Cardiac muscle cell (in vitro differentiated cells and primary cell): ENCODE data around the gene MUSTN1. TPM values are rescaled to one million over a fixed set of nuclear protein-coding genes. Genes with fewer than 3 reads are reported as not detected.

Source experiments
- DNase-seq, 2 donors: peaks; one replicate each; pipeline versions ENCODE4 v3.0.0 to v3.0.0-alpha.2; 2010 to 2017; ENCODE audit warnings: low read depth in 1 of 2, low spot score in 1 of 2
- H3K27ac ChIP-seq: fragments of 200-600 bp; sonication (generic); 2 replicates; pipeline ENCODE4 v1.5.1; 2016
- H3K27me3 ChIP-seq: fragments of 200-600 bp; sonication (generic); 2 replicates; pipeline ENCODE4 v1.6.0; 2016; ENCODE audit warnings: control low read depth
- H3K36me3 ChIP-seq: fragments of 200-600 bp; sonication (generic); 2 replicates; pipeline ENCODE4 v1.5.1; 2016; ENCODE audit warnings: control low read depth
- H3K4me1 ChIP-seq: fragments of 200-600 bp; sonication (generic); 2 replicates; pipeline ENCODE4 v1.8.1; 2017; ENCODE audit warnings: low read depth, mild to moderate bottlenecking, mixed run types
- H3K4me3 ChIP-seq: fragments of 200-600 bp; sonication (generic); 2 replicates; pipeline ENCODE4 v1.5.1; 2016; ENCODE audit warnings: mild to moderate bottlenecking
- H3K9me3 ChIP-seq: fragments of 200-600 bp; sonication (generic); 2 replicates; pipeline ENCODE4 v1.5.1; 2017; ENCODE audit warnings: low read depth, mild to moderate bottlenecking, control low read depth
- CTCF ChIP-seq: IDR thresholded peaks from 2 replicates; pipeline ENCODE4 v1.5.1; 2012; ENCODE audit warnings: low read depth, mild to moderate bottlenecking, low read length
- polyA plus RNA-seq: library from polyadenylated mRNA; unstranded; fragments of >200 nt; fragmentation: Nextera tagmentation; extraction: Ambion mirVana; gene quantifications from 2 replicates; pipeline ENCODE4 v1.2.1, GENCODE V29; 2016
- total RNA-seq: library from RNA; depleted of rRNA; stranded (reverse); fragments of >200 nt; gene quantifications from 2 replicates; pipeline ENCODE4 v1.2.3, GENCODE V29; 2016

MUSTN1 gene
- total and polyA plus RNA-seq, 2 experiments from 2014 or later = not detected

DNA sequence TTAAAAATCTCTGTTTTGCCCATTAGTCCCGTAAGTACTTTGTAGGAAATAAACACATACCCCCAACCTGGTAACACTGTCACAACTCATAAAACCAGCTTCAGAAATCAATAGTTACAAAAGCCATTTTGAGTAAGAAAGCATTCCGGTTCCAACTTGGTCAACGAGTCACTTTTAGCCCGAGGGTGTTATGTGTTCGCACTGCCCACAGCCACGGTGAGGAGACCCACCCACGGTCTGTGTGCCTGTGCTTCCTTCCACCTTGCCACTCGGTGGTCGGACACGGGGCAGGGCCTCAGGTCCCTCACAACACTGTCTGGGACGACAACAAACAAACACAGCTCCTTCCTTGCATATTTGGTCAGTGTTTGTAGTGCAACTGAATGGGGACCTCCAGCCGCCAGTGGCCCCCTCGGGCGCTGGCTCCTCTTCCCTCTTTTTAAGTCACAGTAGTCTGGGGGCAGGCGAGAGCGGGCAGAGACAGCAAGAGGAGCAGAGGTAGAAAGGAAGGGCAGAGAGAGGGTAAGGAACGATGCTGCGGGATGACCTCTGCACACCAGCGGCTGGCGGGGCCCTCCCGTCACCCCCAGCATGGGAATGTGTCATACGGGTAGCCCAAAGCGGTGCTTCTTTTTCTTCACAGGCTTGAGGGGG, 5.2 kb upstream of the MUSTN1 start:
- no peaks in the 10 kb centered on the region for H3K27me3 ChIP-seq
- no peak for DNase-seq
- no peaks in the 10 kb centered on the region for H3K36me3 ChIP-seq
- no peak overlapping the region for H3K4me3 ChIP-seq
- no peaks in the 10 kb centered on the region for H3K9me3 ChIP-seq
- no peak overlapping the region for H3K27ac ChIP-seq
- no peak for TF ChIP-seq CTCF
- no peaks in the 10 kb centered on the region for H3K4me1 ChIP-seq

DNA sequence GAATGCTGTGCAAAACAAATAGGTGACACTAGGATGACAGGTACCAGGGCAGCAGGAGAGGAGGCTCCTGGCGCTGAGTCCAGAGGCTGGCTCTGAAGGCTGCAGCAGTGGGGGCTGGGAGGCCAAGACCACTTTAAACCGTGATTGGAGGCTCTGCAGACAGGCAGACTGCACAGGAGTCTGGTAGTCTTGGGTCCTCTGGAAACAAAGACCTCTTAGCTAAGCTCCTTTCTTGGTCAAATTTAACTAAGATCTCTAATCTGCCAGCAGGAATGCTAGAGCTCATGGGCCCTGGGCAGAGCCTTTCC, 4.4 kb upstream of the MUSTN1 start:
- no peaks in the 10 kb centered on the region for H3K4me1 ChIP-seq
- TF ChIP-seq CTCF = no peak

DNA sequence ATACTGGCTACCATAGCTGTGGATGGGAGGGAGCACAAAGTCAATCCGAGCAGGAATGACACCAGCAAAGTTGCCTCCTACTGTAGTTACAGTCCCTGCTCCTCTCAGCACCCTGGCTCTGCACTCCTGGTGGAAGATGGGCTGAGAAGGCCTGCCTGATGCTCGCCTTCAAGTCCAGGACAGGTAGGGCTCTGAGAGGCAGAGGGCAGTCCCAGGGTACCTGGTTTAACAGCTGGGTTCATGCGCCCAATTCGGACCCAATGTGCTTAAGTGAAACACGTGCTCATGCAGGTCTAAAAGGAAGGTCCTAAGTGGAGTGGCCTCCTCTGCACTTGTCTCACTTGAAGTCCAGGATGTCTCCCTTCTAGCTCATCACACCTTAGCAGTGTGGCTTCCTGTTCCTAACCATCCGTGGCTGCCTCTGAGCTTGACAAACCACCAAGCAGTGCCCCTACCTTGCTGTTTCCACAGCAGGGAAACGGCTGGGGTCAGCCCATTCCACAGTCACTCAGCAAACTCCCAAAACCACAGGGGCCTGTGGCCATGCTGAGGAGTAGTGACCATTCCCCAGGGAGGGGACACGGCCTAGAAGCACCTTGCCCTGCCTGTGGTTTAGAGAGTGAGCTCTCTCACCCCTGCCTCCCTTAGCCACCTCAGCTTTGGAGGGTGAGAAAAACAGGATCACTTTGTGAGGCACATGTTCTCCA, 3.9 kb upstream of the MUSTN1 start:
- no peak for DNase-seq
- Histone ChIP-seq H3K27ac (no peak overlapping the region), H3K9me3 (no peaks in the 10 kb centered on the region), H3K4me1 (no peaks in the 10 kb centered on the region), H3K4me3 (no peak overlapping the region), H3K27me3 (no peaks in the 10 kb centered on the region), H3K36me3 (no peaks in the 10 kb centered on the region)
- TF ChIP-seq CTCF = no peak

More for the DNA sequence above, 4.4 kb upstream of the MUSTN1 start:
- Histone ChIP-seq H3K9me3 (no peaks in the 10 kb centered on the region), H3K27ac (no peak overlapping the region), H3K36me3 (no peaks in the 10 kb centered on the region), H3K4me3 (no peak overlapping the region), H3K27me3 (no peaks in the 10 kb centered on the region)
- no peak for DNase-seq

DNA sequence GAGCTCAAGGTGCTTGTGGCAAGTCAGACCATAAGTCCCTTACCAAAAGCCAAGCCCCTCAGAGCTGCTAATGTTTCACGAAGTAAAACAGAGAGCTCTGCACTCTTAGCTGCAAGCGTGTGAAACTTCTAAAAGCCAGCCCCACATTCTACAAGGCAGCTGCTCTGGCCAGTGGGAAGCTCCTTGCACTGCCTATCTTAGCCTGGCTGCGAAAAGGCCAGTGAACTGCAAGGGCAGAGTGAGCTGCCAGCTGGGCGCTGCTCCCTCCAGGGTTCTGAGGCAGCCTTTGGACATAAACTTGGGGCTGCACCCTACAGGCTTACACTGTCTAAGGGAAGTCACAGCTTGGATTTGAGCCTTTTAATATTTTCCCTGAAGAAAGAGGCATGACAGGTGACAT, 2.2 kb upstream of the MUSTN1 start:
- Histone ChIP-seq H3K27me3 (no peaks in the 10 kb centered on the region), H3K36me3 (no peaks in the 10 kb centered on the region), H3K27ac (no peak overlapping the region), H3K4me3 (no peak overlapping the region), H3K4me1 (no peaks in the 10 kb centered on the region), H3K9me3 (no peaks in the 10 kb centered on the region)
- DNase-seq = no peak
- no peak for TF ChIP-seq CTCF

GRCh38 chr3:52836471-52836845, 1.6 kb upstream of the MUSTN1 start:
- no peaks in the 10 kb centered on the region for H3K36me3 ChIP-seq
- H3K4me3 ChIP-seq = no peak overlapping the region
- H3K27me3 ChIP-seq = no peaks in the 10 kb centered on the region
- H3K9me3 ChIP-seq = no peaks in the 10 kb centered on the region
- no peaks in the 10 kb centered on the region for H3K4me1 ChIP-seq
- no peak for DNase-seq
- TF ChIP-seq CTCF = no peak
- no peak overlapping the region for H3K27ac ChIP-seq
